Astrocyte (in vitro differentiated cells and primary cell): ENCODE data around the gene OR52I2. TPM values are rescaled to one million over a fixed set of nuclear protein-coding genes. Genes with fewer than 3 reads are reported as not detected.
A peak's percentile ranks its signal among the peaks of the same experiment; 100 is the strongest.

Source experiments
- DNase-seq: peaks from one replicate; pipeline ENCODE4 v3.0.0-alpha.2; 2010; ENCODE audit warnings: low read depth
- FAIRE-seq: peaks from 2 replicates; lab custom pipeline; 2011; peaks lifted over from hg19 to GRCh38; lab: Jason Lieb, UNC
- H2AFZ ChIP-seq: 2 replicates; pipeline ENCODE4 v1.6.0; 2012; ENCODE audit warnings: low read depth, low read length, inconsistent platforms
- H3K27ac ChIP-seq: 2 replicates; pipeline ENCODE4 v1.5.1; 2011; ENCODE audit warnings: low read depth, low read length, inconsistent platforms
- H3K27me3 ChIP-seq: 2 replicates; pipeline ENCODE4 v1.6.0; 2011; ENCODE audit warnings: low read length, inconsistent platforms; ENCODE audit not compliant: insufficient read depth
- H3K36me3 ChIP-seq: 2 replicates; pipeline ENCODE4 v1.5.1; 2011; ENCODE audit warnings: low read length, inconsistent platforms; ENCODE audit not compliant: insufficient read depth
- H3K4me1 ChIP-seq: 2 replicates; pipeline ENCODE4 v1.5.1; 2011; ENCODE audit warnings: low read length, inconsistent platforms; ENCODE audit not compliant: insufficient read depth
- H3K4me2 ChIP-seq: 2 replicates; pipeline ENCODE4 v1.6.0; 2012; ENCODE audit warnings: low read length, inconsistent platforms
- H3K4me3 ChIP-seq: 2 replicates; pipeline ENCODE4 v1.5.1; 2011; ENCODE audit warnings: low read depth, mild to moderate bottlenecking, low read length, inconsistent platforms; ENCODE audit not compliant: insufficient read depth
- H3K79me2 ChIP-seq: 2 replicates; pipeline ENCODE4 v1.6.0; 2012; ENCODE audit warnings: mild to moderate bottlenecking, low read length, inconsistent platforms; ENCODE audit not compliant: insufficient read depth
- H3K9ac ChIP-seq: 2 replicates; pipeline ENCODE4 v1.6.0; 2012; ENCODE audit warnings: mild to moderate bottlenecking, low read length, inconsistent platforms
- H3K9me3 ChIP-seq: 2 replicates; pipeline ENCODE4 v1.5.1; 2012; ENCODE audit warnings: low read depth, mild to moderate bottlenecking, low read length, inconsistent platforms; ENCODE audit not compliant: insufficient read depth
- H4K20me1 ChIP-seq: 2 replicates; pipeline ENCODE4 v1.6.0; 2012; ENCODE audit warnings: low read length, inconsistent platforms; ENCODE audit not compliant: insufficient read depth
- H3K27ac Mint-ChIP-seq: one replicate; pipeline ENCODE4 v1.8.0; 2021; ENCODE audit warnings: mild to moderate bottlenecking, mixed read lengths; ENCODE audit not compliant: unreplicated experiment
- H3K27me3 Mint-ChIP-seq: one replicate; pipeline ENCODE4 v1.8.0; 2021; ENCODE audit warnings: low read depth, mixed read lengths; ENCODE audit not compliant: unreplicated experiment
- H3K36me3 Mint-ChIP-seq: one replicate; pipeline ENCODE4 v1.8.0; 2021; ENCODE audit warnings: low read depth, mixed read lengths; ENCODE audit not compliant: unreplicated experiment
- H3K4me1 Mint-ChIP-seq: one replicate; pipeline ENCODE4 v1.8.0; 2021; ENCODE audit warnings: low read depth, mixed read lengths; ENCODE audit not compliant: unreplicated experiment
- H3K4me3 Mint-ChIP-seq: one replicate; pipeline ENCODE4 v1.8.0; 2021; ENCODE audit warnings: mild to moderate bottlenecking, moderate library complexity, mixed read lengths; ENCODE audit not compliant: unreplicated experiment
- H3K9me3 Mint-ChIP-seq: one replicate; pipeline ENCODE4 v1.8.0; 2021; ENCODE audit warnings: mild to moderate bottlenecking, mixed read lengths; ENCODE audit not compliant: unreplicated experiment
- EZH2 ChIP-seq: IDR thresholded peaks from 2 replicates; pipeline ENCODE4 v1.6.1; 2012; ENCODE audit warnings: mild to moderate bottlenecking, low read length, inconsistent platforms; ENCODE audit not compliant: insufficient read depth
- total RNA-seq: library from RNA; stranded (reverse); gene quantifications from 2 replicates; pipeline ENCODE4 v1.2.1, GENCODE V29; 2021
- TF ChIP-seq, protein P1 (sequence below): IDR thresholded peaks from 2 replicates; pipeline ENCODE4 v1.5.1; 2011; ENCODE audit warnings: low read depth, mild to moderate bottlenecking, inconsistent platforms, low read length, moderate library complexity; ENCODE audit not compliant: insufficient read depth

OR52I2 gene
- total RNA-seq, 1 donor from 2014 or later, result not detected

DNA sequence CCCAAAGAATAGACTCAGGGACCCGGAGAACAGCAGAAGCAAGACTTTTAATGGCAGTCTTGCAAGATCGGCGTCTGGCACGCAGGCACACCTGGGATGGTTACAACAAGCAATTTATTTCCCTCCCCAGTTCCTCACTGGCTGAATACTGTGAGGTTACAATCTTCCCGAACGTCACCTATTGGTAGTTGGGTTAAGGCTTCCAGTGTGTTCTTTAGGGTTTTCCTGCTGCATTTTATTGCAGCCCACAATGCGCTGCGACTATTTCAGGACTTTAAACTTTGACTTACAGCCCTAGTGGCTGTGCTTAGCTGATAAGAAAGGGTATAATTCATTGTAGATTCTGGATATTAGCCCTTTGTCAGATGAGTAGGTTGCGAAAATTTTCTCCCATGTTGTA is 38.0 kb downstream of the OR52I2 start:
- TF ChIP-seq, protein P1, sequence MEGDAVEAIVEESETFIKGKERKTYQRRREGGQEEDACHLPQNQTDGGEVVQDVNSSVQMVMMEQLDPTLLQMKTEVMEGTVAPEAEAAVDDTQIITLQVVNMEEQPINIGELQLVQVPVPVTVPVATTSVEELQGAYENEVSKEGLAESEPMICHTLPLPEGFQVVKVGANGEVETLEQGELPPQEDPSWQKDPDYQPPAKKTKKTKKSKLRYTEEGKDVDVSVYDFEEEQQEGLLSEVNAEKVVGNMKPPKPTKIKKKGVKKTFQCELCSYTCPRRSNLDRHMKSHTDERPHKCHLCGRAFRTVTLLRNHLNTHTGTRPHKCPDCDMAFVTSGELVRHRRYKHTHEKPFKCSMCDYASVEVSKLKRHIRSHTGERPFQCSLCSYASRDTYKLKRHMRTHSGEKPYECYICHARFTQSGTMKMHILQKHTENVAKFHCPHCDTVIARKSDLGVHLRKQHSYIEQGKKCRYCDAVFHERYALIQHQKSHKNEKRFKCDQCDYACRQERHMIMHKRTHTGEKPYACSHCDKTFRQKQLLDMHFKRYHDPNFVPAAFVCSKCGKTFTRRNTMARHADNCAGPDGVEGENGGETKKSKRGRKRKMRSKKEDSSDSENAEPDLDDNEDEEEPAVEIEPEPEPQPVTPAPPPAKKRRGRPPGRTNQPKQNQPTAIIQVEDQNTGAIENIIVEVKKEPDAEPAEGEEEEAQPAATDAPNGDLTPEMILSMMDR, result no peak
- no peak for TF ChIP-seq EZH2
- no peak for FAIRE-seq
- Mint-ChIP-seq H3K27me3 (peaks cover 2% of the 10 kb centered on the region), H3K36me3 (no peaks in the 10 kb centered on the region), H3K9me3 (no peaks in the 10 kb centered on the region), H3K27ac (no peak overlapping the region), H3K4me1 (no peaks in the 10 kb centered on the region), H3K4me3 (no peak overlapping the region)
- no peaks in the 10 kb centered on the region for H3K9me3 ChIP-seq
- H3K79me2 ChIP-seq, result no peaks in the 10 kb centered on the region
- no peak for DNase-seq
- no peak overlapping the region for H3K4me2 ChIP-seq
- H3K4me1 ChIP-seq, result no peaks in the 10 kb centered on the region
- H4K20me1 ChIP-seq, result no peaks in the 10 kb centered on the region
- H2AFZ ChIP-seq, result no peak overlapping the region
- no peak overlapping the region for H3K4me3 ChIP-seq
- no peak overlapping the region for H3K9ac ChIP-seq
- H3K27me3 ChIP-seq, result no peaks in the 10 kb centered on the region
- no peaks in the 10 kb centered on the region for H3K36me3 ChIP-seq
- H3K27ac ChIP-seq, result no peak overlapping the region

DNA sequence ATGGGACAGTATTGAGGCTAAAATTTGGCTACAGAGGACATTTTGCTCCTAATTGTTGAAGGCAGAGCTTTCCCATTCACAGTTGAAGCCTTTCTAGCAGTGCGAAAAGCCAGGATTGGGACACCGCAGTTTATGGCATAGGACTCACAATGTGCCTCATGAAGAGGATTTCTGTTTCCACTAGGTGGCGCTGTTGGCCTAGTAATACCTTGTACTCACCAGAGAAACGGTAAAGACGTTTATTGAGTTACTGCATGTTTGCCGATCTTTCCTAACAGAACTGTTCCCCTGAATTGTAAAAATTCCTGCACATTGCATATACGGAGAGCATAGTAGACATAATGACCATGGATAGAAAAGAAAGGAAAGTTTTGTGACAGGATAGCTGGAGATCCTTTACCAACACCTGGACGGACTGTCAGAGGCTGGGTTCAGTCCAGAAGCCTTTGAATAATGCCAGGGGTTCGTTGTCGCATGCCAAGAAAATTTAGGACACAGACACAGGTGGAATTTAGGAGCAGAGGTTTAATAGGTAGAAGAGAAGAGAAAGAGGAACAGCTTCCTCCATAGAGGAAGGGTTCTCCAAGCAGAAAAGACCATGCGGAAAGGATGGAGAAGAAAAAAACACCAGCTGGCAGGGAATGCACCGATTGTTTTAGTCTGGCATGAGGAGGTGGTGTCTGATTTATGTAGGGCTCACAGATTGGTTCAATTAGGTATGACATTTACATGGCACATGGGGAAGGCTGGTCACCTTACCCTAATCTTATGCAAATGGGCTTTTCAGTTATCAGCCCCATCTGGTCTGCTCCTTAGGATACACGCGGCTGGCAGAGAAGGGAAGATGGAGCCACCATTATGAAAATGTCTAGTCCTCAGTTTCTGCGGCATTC is 44.9 kb downstream of the OR52I2 start:
- no peak overlapping the region for H2AFZ ChIP-seq
- no peak overlapping the region for H3K27ac Mint-ChIP-seq
- FAIRE-seq, result no peak

More for the DNA sequence above, 44.9 kb downstream of the OR52I2 start:
- Mint-ChIP-seq H3K9me3 (no peaks in the 10 kb centered on the region), H3K36me3 (no peaks in the 10 kb centered on the region), H3K4me1 (no peaks in the 10 kb centered on the region), H3K27me3 (no peaks in the 10 kb centered on the region), H3K4me3 (no peak overlapping the region)
- no peak overlapping the region for H3K27ac ChIP-seq
- no peaks in the 10 kb centered on the region for H3K27me3 ChIP-seq
- H3K36me3 ChIP-seq, result no peaks in the 10 kb centered on the region
- TF ChIP-seq EZH2, result no peak
- TF ChIP-seq, protein P1, result peak; percentile 67
- H3K9ac ChIP-seq, result no peak overlapping the region
- H3K4me2 ChIP-seq, result no peak overlapping the region
- peak; percentile 8 for DNase-seq
- H4K20me1 ChIP-seq, result no peaks in the 10 kb centered on the region
- peaks cover 4% of the 10 kb centered on the region for H3K9me3 ChIP-seq
- no peaks in the 10 kb centered on the region for H3K79me2 ChIP-seq
- H3K4me3 ChIP-seq, result no peak overlapping the region
- H3K4me1 ChIP-seq, result no peaks in the 10 kb centered on the region
